H1 (cell line): ENCODE measurements around the gene ZNF132. TPM values are rescaled to one million over a fixed set of nuclear protein-coding genes. Genes with fewer than 3 reads are reported as not detected.

Source experiments
- CTCF ChIA-PET: fragments of 300-600 bp; sonication (Branson Sonifier 250); formaldehyde crosslinking; loops from one replicate; lab custom pipeline; 2021; ENCODE audit not compliant: partially characterized antibody; lab: Charles Lee
- POLR2A ChIA-PET: fragments of 300-600 bp; sonication (Branson Sonifier 250); formaldehyde crosslinking; loops from one replicate; lab custom pipeline; 2021; ENCODE audit warnings: inconsistent platforms; ENCODE audit not compliant: partially characterized antibody; lab: Charles Lee
- DNase-seq, 2 experiments: peaks; one replicate each; pipeline versions ENCODE4 v3.0.0 to v3.0.0-alpha.2; 2010 to 2022; ENCODE audit warnings: low spot score in 2 of 2, low read depth in 1 of 2, mixed read lengths in 1 of 2
- FAIRE-seq: peaks from 2 replicates; lab custom pipeline; 2011; peaks lifted over from hg19 to GRCh38; lab: Jason Lieb, UNC
- H2AFZ ChIP-seq: 2 replicates; pipeline ENCODE4 v1.8.1; 2012; ENCODE audit warnings: low read length, inconsistent platforms
- H2AK5ac ChIP-seq: 2 replicates; pipeline ENCODE4 v1.6.1; 2013; ENCODE audit warnings: low read depth, low read length
- H2BK120ac ChIP-seq: replicated peaks from 2 replicates; pipeline ENCODE3; 2013; ENCODE audit warnings: low read depth, low read length, inconsistent platforms
- H2BK12ac ChIP-seq: 2 replicates; pipeline ENCODE4 v1.6.1; 2013; ENCODE audit warnings: low read depth, low read length
- H2BK15ac ChIP-seq: 2 replicates; pipeline ENCODE4 v1.6.1; 2013; ENCODE audit warnings: low read length
- H2BK20ac ChIP-seq: 2 replicates; pipeline ENCODE4 v1.6.1; 2013; ENCODE audit warnings: low read length
- H2BK5ac ChIP-seq: 2 replicates; pipeline ENCODE4 v1.6.1; 2013; ENCODE audit warnings: low read depth, low read length
- H3K14ac ChIP-seq: 2 replicates; pipeline ENCODE4 v1.6.1; 2013; ENCODE audit warnings: inconsistent platforms; ENCODE audit not compliant: insufficient read length
- H3K18ac ChIP-seq: 2 replicates; pipeline ENCODE4 v1.6.1; 2013; ENCODE audit warnings: low read length; ENCODE audit errors: extremely low read depth
- H3K23ac ChIP-seq: 2 replicates; pipeline ENCODE4 v1.6.1; 2013; ENCODE audit warnings: inconsistent platforms; ENCODE audit not compliant: insufficient read length
- H3K23me2 ChIP-seq: 2 replicates; pipeline ENCODE4 v1.6.1; 2013; ENCODE audit warnings: low read depth, low read length
- H3K27ac ChIP-seq: 2 replicates; pipeline ENCODE4 v1.6.1; 2011; ENCODE audit warnings: low read depth, low read length, inconsistent platforms
- H3K27me3 ChIP-seq, 4 experiments: replicated peaks in 1 of 4; 1 replicate in 1 of 4; 2 replicates in 3 of 4; pipeline versions ENCODE4 v1.6.1 to v1.8.1; 2011 to 2013; ENCODE audit warnings: low read length in 3 of 4, mild to moderate bottlenecking in 3 of 4, inconsistent platforms in 2 of 4, mixed read lengths in 2 of 4, moderate library complexity in 1 of 4; ENCODE audit not compliant: control insufficient read depth in 3 of 4, insufficient read depth in 3 of 4; ENCODE audit errors: extremely low read depth in 1 of 4
- H3K36me3 ChIP-seq, 4 experiments: 2 replicates each; pipeline versions ENCODE4 v1.6.1 to v1.8.1; 2011 to 2013; ENCODE audit warnings: mild to moderate bottlenecking in 4 of 4, low read length in 3 of 4, moderate library complexity in 2 of 4, control low read depth in 1 of 4, inconsistent platforms in 1 of 4; ENCODE audit not compliant: insufficient read depth in 4 of 4, control insufficient read depth in 2 of 4
- H3K4ac ChIP-seq: replicated peaks from 2 replicates; pipeline ENCODE3; 2013; ENCODE audit warnings: low read length, low read depth, mixed read lengths, inconsistent platforms; ENCODE audit not compliant: insufficient read length
- H3K4me1 ChIP-seq, 4 experiments: replicated peaks in 1 of 4; 1 replicate in 1 of 4; 2 replicates in 3 of 4; pipeline versions ENCODE4 v1.6.1 to v1.8.1; 2011 to 2013; ENCODE audit warnings: low read length in 3 of 4, inconsistent platforms in 2 of 4, mixed read lengths in 1 of 4; ENCODE audit not compliant: insufficient read depth in 4 of 4, control insufficient read depth in 3 of 4
- H3K4me2 ChIP-seq, 2 experiments: 2 replicates each; pipeline versions ENCODE4 v1.6.1 to v1.8.1; 2011 to 2013; ENCODE audit warnings: low read depth in 2 of 2, low read length in 2 of 2, control low read depth in 1 of 2, inconsistent platforms in 1 of 2, mild to moderate bottlenecking in 1 of 2; ENCODE audit not compliant: insufficient read depth in 1 of 2
- H3K4me3 ChIP-seq, 4 experiments: fragments of 200-600, 300-600 bp in 1 of 4; sonication (generic), shearing (Covaris generic), sonication (Bioruptor Twin) in 1 of 4; 2 replicates each; pipeline versions ENCODE4 v1.5.1 to v1.8.1; 2011 to 2016; ENCODE audit warnings: low read length in 4 of 4, low read depth in 3 of 4, control low read depth in 2 of 4, inconsistent platforms in 2 of 4, mild to moderate bottlenecking in 2 of 4, mixed read lengths in 1 of 4, moderate library complexity in 1 of 4; ENCODE audit not compliant: insufficient read depth in 2 of 4; ENCODE audit errors: extremely low read depth in 1 of 4
- H3K56ac ChIP-seq: replicated peaks from 2 replicates; pipeline ENCODE3; 2013; ENCODE audit warnings: low read depth, mild to moderate bottlenecking, mixed read lengths, low read length, inconsistent platforms; ENCODE audit not compliant: insufficient read length
- H3K79me1 ChIP-seq: 2 replicates; pipeline ENCODE4 v1.6.1; 2013; ENCODE audit warnings: low read depth, low read length, control low read depth
- H3K79me2 ChIP-seq, 2 experiments: 2 replicates each; pipeline versions ENCODE4 v1.6.1 to v1.8.1; 2012 to 2013; ENCODE audit warnings: low read length in 2 of 2, mild to moderate bottlenecking in 2 of 2, inconsistent platforms in 1 of 2; ENCODE audit not compliant: insufficient read depth in 2 of 2, control insufficient read depth in 1 of 2
- H3K9ac ChIP-seq, 4 experiments: replicated peaks in 1 of 4; 1 replicate in 1 of 4; 2 replicates in 3 of 4; pipeline versions ENCODE4 v1.6.1 to v1.8.1; 2011 to 2013; ENCODE audit warnings: low read depth in 3 of 4, low read length in 3 of 4, control low read depth in 2 of 4, mild to moderate bottlenecking in 2 of 4, moderate library complexity in 2 of 4, inconsistent platforms in 1 of 4; ENCODE audit errors: extremely low read depth in 1 of 4
- H3K9me3 ChIP-seq, 2 experiments: 2 replicates each; pipeline versions ENCODE4 v1.6.1 to v1.8.1; 2012 to 2013; ENCODE audit warnings: mild to moderate bottlenecking in 2 of 2, moderate library complexity in 2 of 2, control low read depth in 1 of 2, inconsistent platforms in 1 of 2, low read depth in 1 of 2, low read length in 1 of 2, mixed read lengths in 1 of 2; ENCODE audit not compliant: insufficient read depth in 2 of 2
- H4K20me1 ChIP-seq, 2 experiments: replicated peaks in 1 of 2; 2 replicates each; pipeline versions ENCODE3 to v1.8.1; 2011 to 2013; ENCODE audit warnings: inconsistent platforms in 2 of 2, low read length in 2 of 2, mild to moderate bottlenecking in 1 of 2; ENCODE audit not compliant: insufficient read depth in 2 of 2, control insufficient read depth in 1 of 2
- H4K5ac ChIP-seq: 2 replicates; pipeline ENCODE4 v1.6.1; 2013; ENCODE audit warnings: low read length, low read depth, mixed read lengths, inconsistent platforms; ENCODE audit not compliant: insufficient read length
- H4K8ac ChIP-seq: 2 replicates; pipeline ENCODE4 v1.8.0; 2013; ENCODE audit warnings: mild to moderate bottlenecking, moderate library complexity, low read length, inconsistent platforms; ENCODE audit not compliant: insufficient read depth; ENCODE audit errors: extremely low read depth
- H4K91ac ChIP-seq: replicated peaks from 2 replicates; pipeline ENCODE3; 2013; ENCODE audit warnings: low read length, mixed read lengths, inconsistent platforms; ENCODE audit not compliant: insufficient read length
- KDM1A ChIP-seq: fragments of 200-600, 300-600 bp; sonication (generic); IDR thresholded peaks from 2 replicates; pipeline ENCODE4 v1.7.1; 2016; ENCODE audit warnings: mild to moderate bottlenecking, low read length, borderline replicate concordance
- KDM4A ChIP-seq: IDR thresholded peaks from one replicate; pipeline ENCODE4 v1.7.1; 2012; ENCODE audit warnings: low read depth, mild to moderate bottlenecking, moderate library complexity, low read length, inconsistent platforms; ENCODE audit not compliant: severe bottlenecking
- RBBP5 ChIP-seq: IDR thresholded peaks from 2 replicates; pipeline ENCODE4 v1.7.1; 2012; ENCODE audit warnings: low read depth, mild to moderate bottlenecking, inconsistent platforms, low read length, moderate library complexity, borderline replicate concordance
- WGBS, 2 experiments: shearing (Covaris generic) in 1 of 2; methylation state at CpG; one replicate each; pipeline versions ENCODE4 v1.1.6 to v1.1.7; 2013 to 2015; ENCODE audit warnings: low lambda C conversion rate in 2 of 2, mixed read lengths in 2 of 2, inconsistent platforms in 1 of 2, low coverage in 1 of 2, missing lambda C conversion rate in 1 of 2; ENCODE audit not compliant: insufficient replicate concordance in 2 of 2, insufficient coverage in 1 of 2, insufficient read length in 1 of 2; ENCODE audit errors: extremely low coverage in 1 of 2, missing lambda C conversion rate in 1 of 2; 5-methylcytosine and 5-hydroxymethylcytosine counted together
- polyA plus RNA-seq, 7 experiments: library from polyadenylated mRNA; depleted of rRNA in 3 of 7; stranded (reverse) in 5 of 7; unstranded in 2 of 7; fragments of >200 nt in 5 of 7; fragments of 200-250 nt in 2 of 7; gene quantifications; 1 replicate in 5 of 7; 2 replicates in 1 of 7; 4 replicates in 1 of 7; pipeline versions ENCODE4 v1.2.1 to v1.2.3, GENCODE V29; 2011 to 2013; ENCODE audit warnings: missing spikeins in 2 of 7, mixed read lengths in 2 of 7
- total RNA-seq: library from RNA; stranded (reverse); fragmentation: NEBNext Ultra II Directional; extraction: Animal tissue kit (Norgen Biotek cat#: 25700); gene quantifications from 2 replicates; pipeline ENCODE4 v1.2.1, GENCODE V29; 2021

ZNF132 gene
- total and polyA plus RNA-seq, 2 of the 8 experiments (the other 6 are each of a cell fraction or from before 2014, with no cell fraction given), result 0.89 to 1.9 TPM

DNA sequence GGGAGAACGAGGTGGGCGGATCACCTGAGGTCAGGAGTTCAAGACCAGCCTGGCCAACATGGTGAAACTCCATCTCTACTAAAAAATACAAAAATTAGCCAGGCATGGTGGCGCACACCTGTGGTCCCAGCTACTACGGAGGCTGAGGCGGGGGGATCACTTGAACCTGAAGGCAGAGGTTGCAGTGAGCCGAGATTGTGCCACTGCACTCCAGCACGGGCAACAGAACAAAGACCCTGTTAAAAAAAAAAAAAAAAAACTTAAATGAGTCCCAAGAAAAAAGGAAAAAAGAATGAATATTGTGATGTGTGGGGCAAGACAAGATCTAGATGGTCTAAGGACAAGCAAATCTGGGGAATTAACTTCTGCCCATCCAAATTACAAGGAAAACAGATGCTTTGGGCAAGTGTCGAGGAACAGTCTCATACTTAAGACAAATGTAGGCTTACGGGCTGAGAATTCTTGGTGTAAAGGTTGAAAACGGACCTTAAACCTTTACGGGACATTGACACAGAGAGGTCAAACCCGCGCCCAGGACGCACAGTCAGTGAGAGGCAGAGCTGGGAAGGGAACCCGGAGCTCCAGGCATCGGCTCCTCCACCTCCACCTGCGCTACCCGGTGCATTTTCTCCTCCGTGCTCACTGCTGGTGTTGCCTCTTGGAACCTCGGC lies 26.3 kb upstream of the ZNF132 start:
- no peak overlapping the region for H3K9ac ChIP-seq
- no peaks in the 10 kb centered on the region for H3K79me2 ChIP-seq
- peak overlapping the region; percentile 54 to 83 for H3K4me2 ChIP-seq
- 0 out of 2 replicates have a peak overlapping the region, but pooled peaks have one; percentile 88 for H3K18ac ChIP-seq
- H4K5ac ChIP-seq, result no peak overlapping the region
- H3K79me1 ChIP-seq, result peaks cover 6% of the 10 kb centered on the region; the same call in 1 of the 2 replicates
- H4K20me1 ChIP-seq, result peaks cover 0 to 8% of the 10 kb centered on the region in 2 experiments
- no peaks in the 10 kb centered on the region for H3K27me3 ChIP-seq
- no peak overlapping the region for H3K27ac ChIP-seq
- DNase-seq (no peak), FAIRE-seq (no peak)
- peak overlapping the region; percentile 97 for H2AFZ ChIP-seq
- H4K91ac ChIP-seq, result no peak overlapping the region
- H3K23me2 ChIP-seq, result peaks cover 8% of the 10 kb centered on the region; the same call in 1 of the 2 replicates
- no peak overlapping the region for H2BK5ac ChIP-seq
- TF ChIP-seq RBBP5 (no peak), KDM4A (peak; percentile 50), KDM1A (peak; percentile 71; the same call in 1 of the 2 replicates)
- H2BK12ac ChIP-seq, result no peak overlapping the region; the same call in 1 of the 2 replicates
- H3K56ac ChIP-seq, result no peak overlapping the region
- 44% methylated on average over 18 of the region's 20 CpGs; no CpG with 5 or more reads in 1 of the 2 experiments for WGBS, 2 experiments
- H3K4ac ChIP-seq, result no peak overlapping the region
- CTCF ChIA-PET, result interaction anchor here (0.8 to 1.2 kb wide), 3 partner anchors 13 to 104 kb away, joined by 3 read pairs; partner anchors contain the start of gene ZNF497
- H3K4me3 ChIP-seq, result peak overlapping the region; percentile 43 to 86 (median 58); a peak in 7 of 8 replicates
- H2BK20ac ChIP-seq, result no peak overlapping the region
- POLR2A ChIA-PET, result interaction anchor here (0.7 to 3.3 kb wide), 5 partner anchors 9 to 517 kb away, joined by 3 to 10 read pairs (median 3); partner anchors contain the start of gene ZNF446
- H3K4me1 ChIP-seq, result no peaks in the 10 kb centered on the region
- no peaks in the 10 kb centered on the region for H3K36me3 ChIP-seq
- H3K9me3 ChIP-seq, result no peaks in the 10 kb centered on the region
- H2BK120ac ChIP-seq, result no peak overlapping the region
- H3K14ac ChIP-seq, result no peak overlapping the region
- no peak overlapping the region for H4K8ac ChIP-seq
- no peak overlapping the region for H2AK5ac ChIP-seq
- H2BK15ac ChIP-seq, result 0 out of 2 replicates have a peak overlapping the region, but pooled peaks have one; percentile 49
- no peak overlapping the region for H3K23ac ChIP-seq
